Measurements from ENCODE around the gene FBLN7.
"Not testable (repeated sequence)": the region's sequence is repeated elsewhere in the genome, so short reads cannot be mapped to it uniquely, and the experiment has no call there.

The FBLN7 gene

DNA sequence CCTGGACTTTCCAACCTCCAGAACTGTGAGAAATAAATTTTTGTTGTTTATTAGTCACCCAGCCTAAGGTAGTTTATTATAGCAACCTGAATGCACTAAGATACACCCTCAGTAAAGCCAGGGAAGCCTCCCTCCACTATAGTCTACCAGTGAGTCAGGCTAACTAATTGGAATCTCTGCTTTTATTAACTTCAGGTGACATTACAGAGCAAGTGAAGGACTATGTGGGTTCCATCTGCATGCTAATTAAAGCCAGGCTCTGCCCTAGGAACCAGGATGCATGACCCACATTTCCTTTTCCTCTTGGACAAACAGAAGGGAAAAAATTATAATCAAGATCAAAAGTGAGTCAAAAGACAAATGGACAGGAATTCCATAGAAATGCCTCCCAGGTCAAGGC is 60.6 kb downstream of the FBLN7 start:
- H3K9me3 ChIP-seq (ENCODE audit: control insufficient read depth, low read length), result peaks cover 3% of the 10 kb centered on the region

DNA sequence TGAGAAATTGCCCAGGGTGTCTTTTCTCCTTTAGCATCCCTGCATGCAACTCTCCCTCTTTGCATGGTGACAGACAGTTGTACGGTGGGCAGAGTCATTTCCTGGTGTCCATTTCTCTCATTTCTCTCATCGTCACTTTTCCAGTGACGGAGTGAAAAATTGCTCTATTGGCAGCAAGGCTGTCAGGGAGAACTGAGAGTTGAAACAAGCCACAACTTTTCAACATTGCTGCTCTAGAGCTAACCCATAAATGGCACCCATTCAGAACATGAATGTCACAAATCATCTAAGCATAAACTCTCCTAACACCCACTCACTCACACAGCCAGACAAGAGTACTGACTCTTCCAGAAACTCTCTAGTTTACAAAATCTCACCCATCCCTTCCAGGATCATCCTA is 61.0 kb downstream of the FBLN7 start:
- Histone ChIP-seq H3K27ac (ENCODE audit: insufficient read depth, low read depth, low read length, poor library complexity, severe bottlenecking) (no peak overlapping the region), H3K36me3 (ENCODE audit: control insufficient read depth, insufficient read depth, low read length) (no peaks in the 10 kb centered on the region), H3K9me3 (ENCODE audit: control insufficient read depth, low read length) (peaks cover 3% of the 10 kb centered on the region), H3K4me1 (ENCODE audit: control insufficient read depth, insufficient read depth, low read length) (no peaks in the 10 kb centered on the region), H3K27me3 (ENCODE audit: control insufficient read depth, insufficient read depth, low read length, poor library complexity, severe bottlenecking) (no peaks in the 10 kb centered on the region), H3K4me3 (ENCODE audit: insufficient read depth, low read depth, low read length) (no peak overlapping the region)
- WGBS, 2 experiments, result 89 to 92% methylated on average over 3 of the region's 3 CpGs

More for the DNA sequence above, 60.6 kb downstream of the FBLN7 start:
- H3K27ac ChIP-seq (ENCODE audit: insufficient read depth, low read depth, low read length, poor library complexity, severe bottlenecking), result no peak overlapping the region
- H3K4me1 ChIP-seq (ENCODE audit: control insufficient read depth, insufficient read depth, low read length), result no peaks in the 10 kb centered on the region
- H3K36me3 ChIP-seq (ENCODE audit: control insufficient read depth, insufficient read depth, low read length), result no peaks in the 10 kb centered on the region
- no peak overlapping the region for H3K4me3 ChIP-seq (ENCODE audit: insufficient read depth, low read depth, low read length)
- no peaks in the 10 kb centered on the region for H3K27me3 ChIP-seq (ENCODE audit: control insufficient read depth, insufficient read depth, low read length, poor library complexity, severe bottlenecking)

DNA sequence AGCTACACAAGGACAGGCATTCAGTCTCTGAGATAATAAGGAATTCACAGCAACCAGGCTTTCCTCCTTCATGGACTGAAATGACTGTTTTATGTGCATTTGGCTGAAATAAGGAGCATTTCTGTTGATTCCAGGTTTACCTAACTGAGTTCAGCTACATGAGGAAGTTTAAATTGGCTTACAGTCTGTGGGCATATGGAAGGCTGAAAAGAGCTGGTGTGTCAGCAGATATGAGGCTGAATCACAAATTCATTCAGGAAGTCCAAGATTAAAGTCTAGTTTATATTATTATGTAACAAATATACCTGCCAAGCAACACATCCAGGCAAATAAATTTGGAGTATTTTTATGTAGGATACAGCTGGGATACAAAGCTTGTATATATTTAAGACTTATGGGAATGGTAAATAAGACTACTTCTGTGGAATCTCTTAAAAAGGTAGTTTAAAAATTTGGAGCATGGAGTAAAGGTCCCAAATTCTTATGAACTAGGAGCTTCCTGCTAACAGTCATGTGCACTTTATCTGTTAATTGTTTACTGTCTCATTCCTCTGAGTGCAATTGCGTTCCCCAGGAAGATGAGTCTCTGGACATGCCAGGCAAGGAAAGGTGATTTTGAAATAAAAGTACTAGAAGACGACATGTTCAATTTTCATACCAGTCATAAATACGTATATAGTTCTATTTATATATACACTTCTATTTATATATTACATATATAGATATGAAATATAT is 63.7 kb downstream of the FBLN7 start:
- WGBS, 2 experiments, result 80 to 100% methylated on average over 1 of the region's 3 CpGs
- no peaks in the 10 kb centered on the region for H3K4me1 ChIP-seq (ENCODE audit: control insufficient read depth, insufficient read depth, low read length)
- H3K4me3 ChIP-seq (ENCODE audit: insufficient read depth, low read depth, low read length), result no peak overlapping the region
- peaks cover 3% of the 10 kb centered on the region for H3K9me3 ChIP-seq (ENCODE audit: control insufficient read depth, low read length)
- H3K27ac ChIP-seq (ENCODE audit: insufficient read depth, low read depth, low read length, poor library complexity, severe bottlenecking), result no peak overlapping the region
- no peaks in the 10 kb centered on the region for H3K27me3 ChIP-seq (ENCODE audit: control insufficient read depth, insufficient read depth, low read length, poor library complexity, severe bottlenecking)
- H3K36me3 ChIP-seq (ENCODE audit: control insufficient read depth, insufficient read depth, low read length), result no peaks in the 10 kb centered on the region

DNA sequence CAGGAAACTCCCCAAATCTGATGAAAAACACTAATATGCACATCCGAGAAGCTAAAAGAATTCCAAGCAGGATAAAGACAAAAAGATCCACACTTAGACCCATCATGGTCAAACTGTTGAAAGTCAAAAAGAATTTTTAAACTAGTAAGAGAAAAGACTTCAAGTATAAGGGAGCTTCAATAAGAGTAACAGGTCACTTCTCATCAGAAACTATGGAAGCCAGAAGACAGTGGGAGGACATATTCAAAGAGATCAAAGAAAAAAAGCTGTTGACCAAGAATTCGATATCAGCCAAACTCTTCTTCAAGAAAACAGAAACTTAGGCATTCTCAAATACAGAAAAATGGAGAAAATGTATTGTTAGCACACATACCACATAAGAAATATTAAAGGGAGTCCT is 66.2 kb downstream of the FBLN7 start:
- no peaks in the 10 kb centered on the region for H3K36me3 ChIP-seq (ENCODE audit: control insufficient read depth, insufficient read depth, low read length)

DNA sequence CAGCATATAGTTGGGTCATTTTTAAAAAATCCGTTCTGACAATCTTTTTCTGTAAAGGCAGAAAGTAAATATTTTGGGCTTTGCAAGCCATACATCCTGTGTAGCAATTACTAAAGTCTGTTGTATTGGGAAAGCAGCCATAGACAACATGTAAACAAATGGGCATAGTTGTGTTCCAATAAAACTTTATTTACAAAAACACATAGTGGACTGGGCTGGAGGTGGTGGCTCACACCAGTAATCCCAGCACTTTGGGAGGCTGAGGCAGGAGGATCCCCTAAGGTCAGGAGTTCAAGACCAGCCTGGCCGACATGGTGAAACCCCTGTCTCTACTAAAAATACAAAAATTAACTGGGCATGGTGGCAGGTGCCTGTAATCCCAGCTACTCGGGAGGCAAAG is 69.7 kb downstream of the FBLN7 start:
- not testable (repeated sequence) for H3K4me3 ChIP-seq (ENCODE audit: insufficient read depth, low read depth, low read length); H3K27me3 ChIP-seq (ENCODE audit: control insufficient read depth, insufficient read depth, low read length, poor library complexity, severe bottlenecking)
- WGBS, 2 experiments, result 84 to 92% methylated on average over 3 of the region's 3 CpGs

More for the DNA sequence above, 66.2 kb downstream of the FBLN7 start:
- no peaks in the 10 kb centered on the region for H3K4me1 ChIP-seq (ENCODE audit: control insufficient read depth, insufficient read depth, low read length)
- no peak overlapping the region for H3K4me3 ChIP-seq (ENCODE audit: insufficient read depth, low read depth, low read length)
- H3K27ac ChIP-seq (ENCODE audit: insufficient read depth, low read depth, low read length, poor library complexity, severe bottlenecking), result no peak overlapping the region
- H3K27me3 ChIP-seq (ENCODE audit: control insufficient read depth, insufficient read depth, low read length, poor library complexity, severe bottlenecking), result no peaks in the 10 kb centered on the region
- 60 to 92% methylated on average over 1 to 2 of the region's 2 CpGs for WGBS, 2 experiments
- H3K9me3 ChIP-seq (ENCODE audit: control insufficient read depth, low read length), result peaks cover 3% of the 10 kb centered on the region

DNA sequence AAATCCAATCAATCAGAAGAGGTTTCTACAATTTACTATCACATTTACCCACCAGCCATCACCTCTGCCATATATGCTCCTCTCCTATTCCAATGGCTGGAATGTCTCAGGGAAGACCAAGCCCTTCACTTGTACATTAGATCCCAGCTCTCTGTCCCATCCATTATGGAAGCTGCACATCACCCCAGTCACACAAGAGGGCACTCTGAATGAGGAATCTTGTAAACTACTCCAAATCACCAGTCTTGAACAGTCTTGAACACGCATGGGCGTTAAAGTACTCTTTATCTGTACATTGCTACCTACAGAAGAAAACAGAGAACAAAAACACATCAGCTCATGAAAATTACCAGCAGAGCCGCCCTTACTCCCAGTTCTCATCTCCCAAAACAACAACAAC is 78.0 kb downstream of the FBLN7 start:
- WGBS, 2 experiments, result 91 to 98% methylated on average over 3 of the region's 3 CpGs
- H3K27ac ChIP-seq (ENCODE audit: insufficient read depth, low read depth, low read length, poor library complexity, severe bottlenecking), result no peak overlapping the region
- no peaks in the 10 kb centered on the region for H3K4me1 ChIP-seq (ENCODE audit: control insufficient read depth, insufficient read depth, low read length)
- H3K27me3 ChIP-seq (ENCODE audit: control insufficient read depth, insufficient read depth, low read length, poor library complexity, severe bottlenecking), result no peaks in the 10 kb centered on the region
- peaks cover 4% of the 10 kb centered on the region for H3K36me3 ChIP-seq (ENCODE audit: control insufficient read depth, insufficient read depth, low read length)
- no peak overlapping the region for H3K4me3 ChIP-seq (ENCODE audit: insufficient read depth, low read depth, low read length)
- H3K9me3 ChIP-seq (ENCODE audit: control insufficient read depth, low read length), result no peaks in the 10 kb centered on the region

More for the DNA sequence above, 69.7 kb downstream of the FBLN7 start:
- H3K27ac ChIP-seq (ENCODE audit: insufficient read depth, low read depth, low read length, poor library complexity, severe bottlenecking); H3K9me3 ChIP-seq (ENCODE audit: control insufficient read depth, low read length); H3K4me1 ChIP-seq (ENCODE audit: control insufficient read depth, insufficient read depth, low read length); H3K36me3 ChIP-seq (ENCODE audit: control insufficient read depth, insufficient read depth, low read length): not testable (repeated sequence)

DNA sequence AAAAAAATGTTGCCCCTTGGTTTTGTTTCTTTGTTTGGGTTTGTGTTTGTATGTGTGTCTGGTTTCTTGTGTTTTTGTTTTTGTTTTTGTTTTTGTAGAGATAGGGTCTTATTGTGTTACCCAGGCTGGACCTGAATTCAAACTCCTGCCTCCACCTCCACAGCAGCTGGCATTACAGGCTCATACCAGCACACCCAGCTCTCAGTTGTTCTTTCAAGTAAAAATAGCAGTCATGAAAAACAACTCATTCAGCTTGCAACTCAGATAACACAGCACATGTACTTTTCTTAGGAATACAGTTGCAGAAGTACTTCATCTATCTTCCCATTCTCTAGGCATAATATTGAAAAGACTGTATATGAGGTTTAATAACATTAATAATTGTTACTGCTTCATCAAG is 79.7 kb downstream of the FBLN7 start:
- Histone ChIP-seq H3K4me1 (ENCODE audit: control insufficient read depth, insufficient read depth, low read length) (no peaks in the 10 kb centered on the region), H3K27ac (ENCODE audit: insufficient read depth, low read depth, low read length, poor library complexity, severe bottlenecking) (no peak overlapping the region)

DNA sequence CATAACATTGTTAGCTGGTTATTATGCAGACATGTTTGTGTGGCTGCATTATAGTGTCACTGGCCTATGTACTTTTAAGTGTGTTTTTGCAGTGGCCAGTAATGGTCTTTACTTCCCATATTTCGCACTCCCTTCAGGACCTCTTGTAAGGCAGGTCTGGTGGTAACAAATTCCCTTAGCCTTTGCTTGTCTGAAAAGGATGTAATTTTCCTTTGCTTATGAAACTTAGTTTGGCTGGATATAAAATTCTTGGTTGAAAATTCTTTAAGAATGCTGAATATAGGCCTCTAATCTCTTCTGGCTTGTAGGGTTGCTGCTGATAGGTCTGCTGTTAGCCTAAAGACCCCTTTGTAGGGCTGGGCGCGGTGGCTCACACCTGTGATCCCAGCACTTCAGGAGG is 82.0 kb downstream of the FBLN7 start:
- H3K36me3 ChIP-seq (ENCODE audit: control insufficient read depth, insufficient read depth, low read length), result no peaks in the 10 kb centered on the region
- H3K4me1 ChIP-seq (ENCODE audit: control insufficient read depth, insufficient read depth, low read length), result no peaks in the 10 kb centered on the region
- no peak overlapping the region for H3K4me3 ChIP-seq (ENCODE audit: insufficient read depth, low read depth, low read length)
- WGBS, 2 experiments, result 87 to 95% methylated on average over 3 of the region's 3 CpGs
- H3K27me3 ChIP-seq (ENCODE audit: control insufficient read depth, insufficient read depth, low read length, poor library complexity, severe bottlenecking), result no peaks in the 10 kb centered on the region
- no peaks in the 10 kb centered on the region for H3K9me3 ChIP-seq (ENCODE audit: control insufficient read depth, low read length)
- no peak overlapping the region for H3K27ac ChIP-seq (ENCODE audit: insufficient read depth, low read depth, low read length, poor library complexity, severe bottlenecking)

More for the DNA sequence above, 79.7 kb downstream of the FBLN7 start:
- no peaks in the 10 kb centered on the region for H3K27me3 ChIP-seq (ENCODE audit: control insufficient read depth, insufficient read depth, low read length, poor library complexity, severe bottlenecking)
- no peak overlapping the region for H3K4me3 ChIP-seq (ENCODE audit: insufficient read depth, low read depth, low read length)
- H3K36me3 ChIP-seq (ENCODE audit: control insufficient read depth, insufficient read depth, low read length), result peaks cover 4% of the 10 kb centered on the region
- no peaks in the 10 kb centered on the region for H3K9me3 ChIP-seq (ENCODE audit: control insufficient read depth, low read length)

DNA sequence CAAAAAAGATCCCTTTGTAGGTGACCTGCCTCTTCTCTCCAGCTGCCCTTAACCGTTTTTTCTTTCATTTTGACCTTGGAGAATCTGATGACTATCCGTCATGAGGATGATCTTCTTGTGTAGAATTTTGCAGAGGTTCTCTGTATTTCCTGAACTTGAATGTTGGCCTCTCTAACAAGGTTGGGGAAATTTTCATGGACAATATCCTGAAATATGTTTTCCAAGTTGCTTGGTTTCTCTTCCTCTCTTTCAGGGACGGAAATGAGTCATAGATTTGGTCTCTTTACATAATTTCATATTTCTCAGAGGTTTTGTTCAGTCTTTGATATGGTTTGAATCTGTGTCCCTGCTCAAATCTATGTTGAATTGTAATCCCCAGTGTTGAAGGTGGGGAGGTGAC is 82.6 kb downstream of the FBLN7 start:
- 96 to 100% methylated on average over 2 of the region's 3 CpGs for WGBS, 2 experiments
- no peak overlapping the region for H3K4me3 ChIP-seq (ENCODE audit: insufficient read depth, low read depth, low read length)
- H3K27ac ChIP-seq (ENCODE audit: insufficient read depth, low read depth, low read length, poor library complexity, severe bottlenecking), result no peak overlapping the region
- H3K4me1 ChIP-seq (ENCODE audit: control insufficient read depth, insufficient read depth, low read length), result no peaks in the 10 kb centered on the region
- H3K36me3 ChIP-seq (ENCODE audit: control insufficient read depth, insufficient read depth, low read length), result no peaks in the 10 kb centered on the region
- no peaks in the 10 kb centered on the region for H3K27me3 ChIP-seq (ENCODE audit: control insufficient read depth, insufficient read depth, low read length, poor library complexity, severe bottlenecking)
- H3K9me3 ChIP-seq (ENCODE audit: control insufficient read depth, low read length), result no peaks in the 10 kb centered on the region

DNA sequence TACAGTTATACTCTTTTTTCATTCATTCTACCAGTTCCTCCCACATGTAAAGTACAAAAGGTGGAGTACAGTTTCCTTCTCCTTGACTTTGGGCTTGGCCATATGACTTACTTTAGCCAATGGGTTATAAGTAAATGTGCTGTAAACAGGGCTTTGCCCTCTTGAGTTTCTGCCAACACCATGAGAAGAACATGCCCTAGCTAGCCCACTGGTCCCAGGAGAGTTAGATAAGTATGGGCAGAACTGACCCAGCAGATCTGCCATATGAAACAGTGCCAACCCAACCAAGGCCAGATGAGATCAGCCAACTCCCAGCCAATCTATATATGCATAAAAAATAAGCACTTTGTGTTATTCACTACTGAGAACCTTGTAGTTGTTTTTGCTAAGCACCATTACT is 91.2 kb downstream of the FBLN7 start:
- Histone ChIP-seq H3K36me3 (ENCODE audit: control insufficient read depth, insufficient read depth, low read length) (no peaks in the 10 kb centered on the region), H3K27ac (ENCODE audit: insufficient read depth, low read depth, low read length, poor library complexity, severe bottlenecking) (no peak overlapping the region), H3K4me1 (ENCODE audit: control insufficient read depth, insufficient read depth, low read length) (no peaks in the 10 kb centered on the region), H3K9me3 (ENCODE audit: control insufficient read depth, low read length) (no peaks in the 10 kb centered on the region), H3K27me3 (ENCODE audit: control insufficient read depth, insufficient read depth, low read length, poor library complexity, severe bottlenecking) (no peaks in the 10 kb centered on the region), H3K4me3 (ENCODE audit: insufficient read depth, low read depth, low read length) (no peak overlapping the region)

DNA sequence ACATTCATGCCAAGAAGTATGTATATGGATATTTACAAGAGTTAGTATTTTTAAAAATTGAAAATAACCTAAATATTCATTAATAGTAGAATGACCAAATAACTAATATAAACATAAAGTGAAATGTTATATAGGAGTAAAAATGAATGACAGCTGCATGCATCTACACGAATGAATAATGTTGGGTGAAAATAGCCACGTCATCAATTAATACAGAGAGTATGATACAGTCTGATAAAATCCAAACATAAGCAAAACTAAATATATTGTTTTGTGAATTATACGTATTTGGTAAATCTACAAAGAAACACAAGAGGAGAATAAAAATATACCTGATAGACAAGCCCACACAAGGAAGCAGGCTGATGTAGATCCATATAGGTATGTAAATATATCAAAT is 92.2 kb downstream of the FBLN7 start:
- Histone ChIP-seq H3K9me3 (ENCODE audit: control insufficient read depth, low read length) (no peaks in the 10 kb centered on the region), H3K27ac (ENCODE audit: insufficient read depth, low read depth, low read length, poor library complexity, severe bottlenecking) (no peak overlapping the region), H3K36me3 (ENCODE audit: control insufficient read depth, insufficient read depth, low read length) (no peaks in the 10 kb centered on the region), H3K4me1 (ENCODE audit: control insufficient read depth, insufficient read depth, low read length) (no peaks in the 10 kb centered on the region), H3K4me3 (ENCODE audit: insufficient read depth, low read depth, low read length) (no peak overlapping the region), H3K27me3 (ENCODE audit: control insufficient read depth, insufficient read depth, low read length, poor library complexity, severe bottlenecking) (no peaks in the 10 kb centered on the region)
- WGBS, 2 experiments, result no CpG with 5 or more reads among the region's 3 CpGs
